Stomach smooth muscle (tissue), 2 donors: ENCODE data around the gene CRIP3.

Experiments
- H3K27ac ChIP-seq: one replicate; pipeline ENCODE4 v1.7.0; 2013; ENCODE audit warnings: mild to moderate bottlenecking, low read length, inconsistent platforms
- H3K27me3 ChIP-seq, 2 donors: one replicate each; pipeline ENCODE4 v1.7.0; 2013; ENCODE audit warnings: low read length in 2 of 2; ENCODE audit not compliant: insufficient read depth in 2 of 2, control insufficient read depth in 1 of 2
- H3K36me3 ChIP-seq, 2 donors: one replicate each; pipeline ENCODE4 v1.7.0; 2013; ENCODE audit warnings: low read length in 2 of 2; ENCODE audit not compliant: control insufficient read depth in 2 of 2, insufficient read depth in 2 of 2
- H3K4me1 ChIP-seq: one replicate; pipeline ENCODE4 v1.7.0; 2013; ENCODE audit warnings: low read length; ENCODE audit not compliant: control insufficient read depth, insufficient read depth
- H3K4me3 ChIP-seq, 2 donors: one replicate each; pipeline ENCODE4 v1.7.0; 2013; ENCODE audit warnings: low read length in 2 of 2
- H3K9ac ChIP-seq, 2 donors: one replicate each; pipeline ENCODE4 v1.7.0; 2013; ENCODE audit warnings: low read length in 2 of 2, mild to moderate bottlenecking in 1 of 2
- H3K9me3 ChIP-seq, 2 donors: one replicate each; pipeline ENCODE4 v1.7.0; 2013; ENCODE audit warnings: low read length in 2 of 2; ENCODE audit not compliant: control insufficient read depth in 2 of 2
- donor health status: healthy.
- donor health status: Pancreatic carcinoma.

CRIP3 gene

DNA sequence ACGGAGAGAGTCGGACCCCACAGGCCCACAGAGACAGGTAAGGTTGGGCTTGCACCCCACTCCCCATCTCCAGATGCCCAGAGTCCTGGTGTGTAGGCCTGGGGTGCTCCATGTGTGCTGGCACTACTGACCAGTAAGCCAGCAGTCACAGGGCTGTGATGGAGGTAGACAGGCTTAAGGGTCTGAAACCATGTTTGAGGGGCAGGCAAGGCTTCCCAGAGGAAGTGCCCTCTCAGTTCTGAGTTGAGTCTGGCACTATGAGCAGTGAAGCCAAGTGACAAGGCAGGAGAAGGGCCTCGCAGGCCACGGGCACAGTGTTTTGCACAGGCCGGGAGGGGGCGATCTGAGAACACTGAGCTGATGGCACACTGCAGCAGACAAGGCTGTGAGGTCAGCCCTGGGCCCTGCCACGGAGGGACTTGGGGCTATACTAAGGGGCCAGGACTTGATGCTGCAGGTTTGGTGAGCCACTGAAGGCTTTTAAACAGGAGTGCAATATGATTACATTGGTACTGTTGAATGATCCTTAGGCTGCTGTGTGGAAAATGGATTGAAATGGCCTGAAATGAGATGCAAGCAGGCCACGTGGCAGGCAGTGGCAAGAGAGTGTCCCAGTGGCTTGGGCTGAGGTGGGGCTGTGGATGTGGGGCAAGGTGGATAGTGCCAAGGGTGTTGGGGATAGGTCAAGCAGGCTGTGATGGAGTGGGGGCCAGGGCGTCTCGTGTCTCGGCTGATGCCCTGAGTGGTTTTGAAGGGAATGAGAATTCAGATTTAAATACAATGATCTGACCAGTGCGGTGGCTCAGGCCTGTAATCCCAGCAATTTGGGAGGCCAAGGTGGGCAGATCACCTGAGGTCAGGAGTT lies 45.1 kb downstream of the CRIP3 start:
- no peaks in the 10 kb centered on the region for H3K36me3 ChIP-seq
- H3K27me3 ChIP-seq: no peaks in the 10 kb centered on the region
- no peaks in the 10 kb centered on the region for H3K9me3 ChIP-seq
- peaks cover 10% of the 10 kb centered on the region for H3K4me1 ChIP-seq
- peak overlapping the region in 1 of 2 donors; percentile 36 for H3K9ac ChIP-seq
- H3K27ac ChIP-seq: no peak overlapping the region
- no peak overlapping the region for H3K4me3 ChIP-seq

DNA sequence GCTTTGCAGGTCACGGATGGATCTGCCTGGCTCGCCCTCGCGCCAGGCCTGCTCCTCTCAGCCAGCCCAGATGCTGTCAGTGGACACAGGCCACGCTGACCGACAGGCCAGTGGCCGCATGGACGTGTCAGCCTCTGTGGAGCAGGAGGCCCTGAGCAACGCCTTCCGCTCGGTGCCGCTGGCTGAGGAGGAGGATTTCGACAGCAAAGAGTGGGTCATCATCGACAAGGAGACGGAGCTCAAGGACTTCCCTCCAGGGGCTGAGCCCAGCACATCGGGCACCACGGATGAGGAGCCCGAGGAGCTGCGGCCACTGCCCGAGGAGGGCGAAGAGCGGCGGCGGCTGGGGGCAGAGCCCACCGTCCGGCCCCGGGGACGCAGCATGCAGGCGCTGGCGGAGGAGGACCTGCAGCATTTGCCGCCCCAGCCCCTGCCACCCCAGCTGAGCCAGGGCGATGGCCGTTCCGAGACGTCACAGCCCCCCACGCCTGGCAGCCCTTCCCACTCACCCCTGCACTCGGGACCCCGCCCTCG lies 45.8 kb downstream of the CRIP3 start:
- Histone ChIP-seq H3K4me3 (no peak overlapping the region), H3K4me1 (peaks cover 3% of the 10 kb centered on the region), H3K27ac (no peak overlapping the region), H3K36me3 (no peaks in the 10 kb centered on the region), H3K9ac (no peak overlapping the region), H3K27me3 (no peaks in the 10 kb centered on the region), H3K9me3 (no peaks in the 10 kb centered on the region)

DNA sequence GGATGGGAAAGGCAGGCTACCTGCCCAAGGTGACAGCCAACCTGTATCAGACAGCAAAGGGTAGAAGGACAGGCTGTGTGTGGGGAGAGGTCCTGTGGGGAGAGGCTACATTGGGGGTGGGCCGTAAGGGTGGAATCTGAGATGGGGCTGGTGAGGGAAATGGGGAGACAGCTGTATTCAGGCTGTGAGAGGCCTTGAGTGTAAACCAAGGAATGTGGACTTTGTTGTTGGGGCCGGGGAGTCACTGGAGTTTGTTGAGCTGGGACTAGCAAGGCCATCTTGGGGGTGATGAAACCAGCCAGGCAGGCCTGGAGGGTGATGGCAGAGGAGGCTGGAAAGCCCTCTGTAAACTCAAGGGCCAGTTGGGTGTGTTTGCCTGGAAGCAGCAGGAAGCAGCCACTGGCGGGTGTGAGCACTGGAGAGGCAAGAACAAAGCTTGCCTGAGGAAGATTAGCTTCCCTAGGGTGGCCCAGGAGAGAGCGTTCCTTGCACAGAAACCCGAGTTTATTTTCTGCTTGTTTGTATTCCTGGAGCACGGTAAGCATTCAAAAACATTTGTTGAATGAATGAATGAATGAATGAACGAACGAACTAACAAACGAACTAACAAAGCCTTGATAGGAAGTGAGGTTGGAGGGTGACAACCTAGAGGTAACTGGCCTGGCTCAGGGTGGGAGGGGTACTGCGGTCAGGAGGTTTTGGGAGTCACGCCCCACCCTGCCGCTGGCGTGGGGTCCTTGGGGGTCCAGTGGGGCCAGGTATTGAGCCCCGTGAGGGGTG lies 46.4 kb downstream of the CRIP3 start:
- H3K9ac ChIP-seq: no peak overlapping the region

DNA sequence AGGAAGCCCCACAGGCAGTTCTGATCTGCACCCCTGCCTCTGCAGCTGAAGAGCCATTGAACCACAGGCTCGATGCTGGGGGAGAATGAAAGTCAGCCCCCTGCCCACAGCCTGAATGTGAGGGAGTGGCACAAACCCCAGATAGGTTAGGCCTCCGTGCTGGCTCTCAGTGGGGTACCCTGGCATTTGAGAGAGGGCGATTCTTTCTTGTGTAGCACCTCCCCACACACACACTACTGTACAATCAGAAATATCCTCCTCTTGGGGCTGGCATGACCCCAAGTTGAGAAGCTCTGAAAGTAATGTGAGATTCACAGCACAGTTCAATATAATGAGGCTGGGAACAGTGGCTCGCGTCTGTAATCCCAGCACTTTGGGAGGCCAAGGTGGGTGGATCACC lies 47.4 kb downstream of the CRIP3 start:
- H3K36me3 ChIP-seq: no peaks in the 10 kb centered on the region
- no peak overlapping the region for H3K9ac ChIP-seq
- no peak overlapping the region for H3K27ac ChIP-seq
- H3K4me3 ChIP-seq: no peak overlapping the region
- no peaks in the 10 kb centered on the region for H3K4me1 ChIP-seq
- peaks cover 0 to 2% of the 10 kb centered on the region in 2 donors for H3K27me3 ChIP-seq
- H3K9me3 ChIP-seq: no peaks in the 10 kb centered on the region

More for the DNA sequence above, 46.4 kb downstream of the CRIP3 start:
- Histone ChIP-seq H3K9me3 (no peaks in the 10 kb centered on the region), H3K4me3 (no peak overlapping the region), H3K36me3 (no peaks in the 10 kb centered on the region), H3K27me3 (peaks cover 0 to 1% of the 10 kb centered on the region in 2 donors), H3K27ac (no peak overlapping the region), H3K4me1 (no peaks in the 10 kb centered on the region)

DNA sequence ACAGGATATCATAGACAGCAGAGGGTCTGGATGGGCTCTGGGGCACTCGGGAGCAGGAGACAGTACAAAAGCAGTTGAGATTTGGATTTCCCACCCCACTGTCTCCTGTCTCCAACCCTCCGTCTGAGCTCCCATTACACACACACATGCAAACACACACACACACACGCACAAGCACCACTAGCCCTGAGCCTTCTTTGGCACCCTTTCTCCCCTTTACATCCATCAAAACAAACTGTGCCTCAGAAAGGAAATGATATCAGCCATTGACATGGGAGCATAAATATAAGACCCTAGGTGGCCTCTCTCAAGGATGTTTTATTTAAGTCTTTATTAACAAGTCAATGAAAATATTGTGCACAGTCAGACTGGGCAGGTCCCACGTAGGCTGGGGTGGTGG lies 47.8 kb downstream of the CRIP3 start:
- H3K36me3 ChIP-seq: no peaks in the 10 kb centered on the region

DNA sequence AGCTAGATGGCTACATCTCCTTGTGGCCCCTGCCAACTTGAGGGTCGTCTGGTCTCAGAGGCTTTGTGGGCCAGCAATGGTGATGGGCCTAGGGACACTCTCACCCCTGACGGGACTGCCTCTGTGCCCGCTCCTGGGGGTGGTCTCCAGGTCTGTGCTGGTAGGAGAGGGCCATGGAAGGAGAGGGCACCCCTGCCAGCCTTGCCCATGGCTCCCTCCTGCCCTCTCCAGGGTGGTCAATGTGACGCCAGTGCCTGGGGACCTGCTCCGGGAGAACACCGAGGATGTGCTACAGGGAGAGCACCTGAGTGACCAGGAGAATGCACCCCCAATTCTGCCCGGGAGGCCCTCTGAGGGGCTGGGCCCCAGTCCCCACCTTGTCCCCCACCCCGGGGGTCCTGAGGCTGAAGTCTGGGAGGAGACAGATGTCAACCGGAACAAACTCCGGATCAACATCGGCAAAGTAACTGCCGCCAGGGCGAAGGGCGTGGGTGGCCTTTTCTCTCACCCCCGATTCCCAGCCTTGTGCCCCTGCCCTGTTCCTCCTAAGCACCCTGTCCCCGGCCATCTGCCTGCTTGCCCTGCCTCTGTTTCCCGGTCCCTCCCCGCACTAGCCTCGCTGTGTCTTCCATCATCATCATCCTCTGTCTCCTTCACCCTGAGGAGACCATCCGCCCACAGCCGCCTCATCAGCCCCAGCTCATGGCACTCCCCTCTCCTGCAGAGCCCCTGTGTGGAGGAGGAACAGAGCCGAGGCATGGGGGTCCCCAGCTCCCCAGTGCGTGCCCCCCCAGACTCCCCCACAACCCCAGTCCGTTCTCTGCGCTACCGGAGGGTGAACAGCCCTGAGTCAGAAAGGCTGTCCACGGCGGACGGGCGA lies 49.6 kb downstream of the CRIP3 start:
- no peaks in the 10 kb centered on the region for H3K36me3 ChIP-seq

More for the DNA sequence above, 47.8 kb downstream of the CRIP3 start:
- Histone ChIP-seq H3K9me3 (no peaks in the 10 kb centered on the region), H3K4me1 (no peaks in the 10 kb centered on the region), H3K9ac (no peak overlapping the region), H3K27me3 (peaks cover 0 to 3% of the 10 kb centered on the region in 2 donors), H3K4me3 (no peak overlapping the region), H3K27ac (no peak overlapping the region)

DNA sequence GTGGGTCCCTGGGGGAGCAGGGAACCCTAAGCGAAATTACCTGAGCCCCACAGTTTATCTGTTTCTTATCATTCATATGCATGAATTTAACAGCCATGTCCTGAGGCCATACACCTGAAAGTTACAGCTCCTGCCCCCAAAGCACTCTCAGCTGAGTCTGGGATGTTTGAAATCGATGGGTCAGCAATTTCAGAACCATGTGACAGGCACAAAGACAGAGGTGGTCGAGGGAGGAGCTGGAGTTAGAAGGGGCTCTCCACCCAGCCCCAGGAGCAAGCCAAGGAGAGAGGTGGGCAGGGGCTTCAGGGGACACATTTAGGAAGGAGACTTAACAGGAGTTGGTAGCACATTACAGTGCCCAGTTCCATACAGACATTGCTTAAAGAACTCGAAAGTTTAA lies 50.4 kb downstream of the CRIP3 start:
- no peaks in the 10 kb centered on the region for H3K36me3 ChIP-seq
- H3K4me3 ChIP-seq: no peak overlapping the region
- H3K4me1 ChIP-seq: no peaks in the 10 kb centered on the region
- H3K27me3 ChIP-seq: peaks cover 8 to 11% of the 10 kb centered on the region in 2 donors
- no peak overlapping the region for H3K27ac ChIP-seq
- H3K9me3 ChIP-seq: no peaks in the 10 kb centered on the region
- H3K9ac ChIP-seq: no peak overlapping the region

More for the DNA sequence above, 49.6 kb downstream of the CRIP3 start:
- H3K9ac ChIP-seq: no peak overlapping the region
- no peaks in the 10 kb centered on the region for H3K4me1 ChIP-seq
- H3K9me3 ChIP-seq: no peaks in the 10 kb centered on the region
- H3K4me3 ChIP-seq: no peak overlapping the region
- peaks cover 4 to 6% of the 10 kb centered on the region in 2 donors for H3K27me3 ChIP-seq
- no peak overlapping the region for H3K27ac ChIP-seq

DNA sequence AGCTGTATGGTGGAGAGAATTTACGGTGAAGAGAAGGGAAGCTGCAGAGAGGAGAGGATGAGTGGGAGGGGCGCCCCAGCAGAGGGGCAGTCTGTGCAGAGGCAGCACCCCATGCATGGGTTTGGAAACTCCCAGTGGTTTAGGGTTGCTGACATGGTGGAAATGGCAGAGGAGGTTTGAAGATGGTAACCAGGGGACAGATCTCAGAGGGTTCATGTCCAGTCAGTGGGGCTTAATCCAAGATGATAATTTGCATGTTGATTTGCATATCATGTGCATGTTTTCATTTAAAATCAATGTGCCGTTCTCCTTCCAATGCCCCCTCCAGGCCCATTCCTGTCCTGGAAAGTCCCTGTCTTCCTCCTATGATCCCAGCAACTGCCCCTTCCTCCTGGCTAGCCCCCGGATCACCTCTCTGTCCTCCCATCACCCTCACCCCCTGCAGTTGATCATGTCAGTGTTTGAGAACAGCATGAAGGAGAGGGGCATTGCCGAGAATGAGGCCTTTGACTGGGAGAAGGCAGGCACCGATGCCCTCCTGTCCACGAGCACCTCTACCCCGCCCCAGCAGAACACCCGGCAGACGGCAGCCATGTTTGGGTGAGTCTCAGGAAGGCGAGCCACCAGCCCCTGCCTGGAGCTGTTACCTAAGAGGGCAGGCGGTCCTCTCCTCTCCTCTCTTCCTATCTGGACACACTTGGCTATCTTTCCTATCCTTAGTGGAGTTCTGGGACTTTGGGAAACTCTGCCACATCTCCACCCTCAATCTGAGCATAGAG lies 51.1 kb downstream of the CRIP3 start:
- peaks cover 11 to 13% of the 10 kb centered on the region in 2 donors for H3K27me3 ChIP-seq
- no peaks in the 10 kb centered on the region for H3K36me3 ChIP-seq
- no peak overlapping the region for H3K9ac ChIP-seq
- H3K9me3 ChIP-seq: no peaks in the 10 kb centered on the region
- H3K4me1 ChIP-seq: no peaks in the 10 kb centered on the region
- H3K4me3 ChIP-seq: no peak overlapping the region
- H3K27ac ChIP-seq: no peak overlapping the region

DNA sequence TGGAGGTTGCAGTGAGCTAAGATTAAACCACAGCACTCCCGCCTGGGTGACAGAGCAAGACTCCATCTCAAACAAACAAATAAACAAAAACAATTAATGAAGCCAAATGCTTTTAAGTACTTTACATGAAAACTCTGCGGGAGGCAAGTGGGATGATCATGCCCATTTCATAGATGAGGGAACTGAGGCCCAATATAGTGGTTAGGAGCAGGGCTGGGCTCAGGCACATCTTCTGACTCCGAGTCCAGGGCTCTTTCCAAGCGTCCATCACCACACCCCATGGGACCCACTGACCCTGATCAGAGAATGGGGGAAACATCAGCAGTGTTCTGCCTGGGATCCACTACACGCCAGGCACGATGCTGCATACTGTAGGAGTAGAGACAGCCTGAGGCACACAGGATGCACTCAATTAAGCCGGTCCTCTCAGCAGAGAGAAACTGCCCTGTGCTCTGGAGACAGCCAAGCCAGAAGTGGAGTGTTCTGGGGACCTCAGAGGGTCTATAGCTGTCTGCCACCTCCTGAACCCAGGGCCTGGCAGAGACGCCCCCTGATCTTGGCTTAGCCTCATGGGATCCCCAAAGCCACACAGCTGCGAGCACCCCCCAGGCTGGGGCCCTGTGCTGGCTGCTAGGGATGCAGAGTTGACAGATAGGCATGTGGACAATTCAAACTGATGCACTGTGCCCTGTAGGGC lies 51.8 kb downstream of the CRIP3 start:
- H3K4me1 ChIP-seq: no peaks in the 10 kb centered on the region

More for the DNA sequence above, 51.8 kb downstream of the CRIP3 start:
- H3K9me3 ChIP-seq: no peaks in the 10 kb centered on the region
- no peak overlapping the region for H3K9ac ChIP-seq
- H3K27ac ChIP-seq: no peak overlapping the region
- H3K36me3 ChIP-seq: no peaks in the 10 kb centered on the region
- no peak overlapping the region for H3K4me3 ChIP-seq
- peaks cover 13 to 16% of the 10 kb centered on the region in 2 donors for H3K27me3 ChIP-seq
